Neural progenitor cell (in vitro differentiated cells): Measurements from ENCODE around the gene SMAD6. TPM values are rescaled to one million over a fixed set of nuclear protein-coding genes. Genes with fewer than 3 reads are reported as not detected.

Source experiments
- DNase-seq: peaks from one replicate; pipeline ENCODE4 v3.0.0-alpha.2; 2016; ENCODE audit warnings: low spot score
- H2AFZ ChIP-seq: fragments of 200-600 bp; sonication (generic); replicated peaks from 2 replicates; pipeline ENCODE4 v1.6.1; 2016; ENCODE audit warnings: antibody characterized with exemption
- H3F3A ChIP-seq: fragments of 200-600 bp; sonication (generic); 2 replicates; pipeline ENCODE4 v1.6.1; 2016; ENCODE audit warnings: antibody characterized with exemption, low read depth
- H3K27ac ChIP-seq: fragments of 200-600 bp; sonication (generic); 2 replicates; pipeline ENCODE4 v1.5.1; 2016; ENCODE audit warnings: mild to moderate bottlenecking
- H3K27me3 ChIP-seq: fragments of 200-600 bp; sonication (generic); 2 replicates; pipeline ENCODE4 v1.6.1; 2016; ENCODE audit warnings: mild to moderate bottlenecking, moderate library complexity
- H3K36me3 ChIP-seq: fragments of 200-600 bp; sonication (generic); 2 replicates; pipeline ENCODE4 v1.5.1; 2016
- H3K4me1 ChIP-seq: fragments of 200-600 bp; sonication (generic); 2 replicates; pipeline ENCODE4 v1.6.1; 2016; ENCODE audit warnings: mixed run types
- H3K4me2 ChIP-seq: fragments of 200-600 bp; sonication (generic); 2 replicates; pipeline ENCODE4 v1.6.1; 2016
- H3K4me3 ChIP-seq: fragments of 200-600 bp; sonication (generic); 2 replicates; pipeline ENCODE4 v1.5.1; 2016
- H3K79me2 ChIP-seq: fragments of 200-600 bp; sonication (generic); 2 replicates; pipeline ENCODE4 v1.6.1; 2016; ENCODE audit warnings: low read depth
- H3K9ac ChIP-seq: fragments of 200-600 bp; sonication (generic); 2 replicates; pipeline ENCODE4 v1.6.1; 2016
- H3K9me3 ChIP-seq: fragments of 200-600 bp; sonication (generic); 2 replicates; pipeline ENCODE4 v1.5.1; 2016; ENCODE audit warnings: low read depth
- H4K20me1 ChIP-seq: fragments of 200-600 bp; sonication (generic); 2 replicates; pipeline ENCODE4 v1.6.1; 2016; ENCODE audit warnings: low read depth
- H3K27ac Mint-ChIP-seq: 3 replicates; pipeline ENCODE4 v1.8.0; 2021; ENCODE audit warnings: mixed read lengths
- H3K27me3 Mint-ChIP-seq: 2 replicates; pipeline ENCODE4 v1.8.0; 2022; ENCODE audit warnings: low read depth, mild to moderate bottlenecking, inconsistent platforms, moderate library complexity, mixed read lengths; ENCODE audit not compliant: insufficient read depth
- H3K36me3 Mint-ChIP-seq: 3 replicates; pipeline ENCODE4 v1.8.0; 2021; ENCODE audit warnings: mixed read lengths
- H3K4me1 Mint-ChIP-seq: 3 replicates; pipeline ENCODE4 v1.8.0; 2021; ENCODE audit warnings: mixed read lengths
- H3K4me3 Mint-ChIP-seq: 3 replicates; pipeline ENCODE4 v1.8.0; 2021; ENCODE audit warnings: mild to moderate bottlenecking, moderate library complexity, mixed read lengths
- H3K9me3 Mint-ChIP-seq: 3 replicates; pipeline ENCODE4 v1.8.0; 2020; ENCODE audit warnings: mixed read lengths
- CTCF ChIP-seq: fragments of 200-600 bp; sonication (generic); IDR thresholded peaks from 2 replicates; pipeline ENCODE4 v1.5.1; 2017; ENCODE audit warnings: antibody characterized with exemption, mild to moderate bottlenecking
- EZH2 ChIP-seq: fragments of 200-600 bp; sonication (generic); IDR thresholded peaks from 2 replicates; pipeline ENCODE4 v1.6.1; 2017; ENCODE audit warnings: antibody characterized with exemption, mild to moderate bottlenecking, moderate library complexity
- EZH2phosphoT487 ChIP-seq: fragments of 200-600 bp; sonication (generic); IDR thresholded peaks from 2 replicates; pipeline ENCODE4 v1.6.1; 2017; ENCODE audit warnings: antibody characterized with exemption
- total RNA-seq: library from RNA; depleted of rRNA; stranded (reverse); fragments of >200 nt; gene quantifications from 2 replicates; pipeline ENCODE4 v1.2.3, GENCODE V29; 2015; ENCODE audit warnings: low replicate concordance

Gene SMAD6
- total RNA-seq, 1 donor from 2014 or later, result 3.4 TPM

GRCh38 chr15:66662522-66662921 is 39.5 kb upstream of the SMAD6 start:
- Histone ChIP-seq H4K20me1 (no peaks in the 10 kb centered on the region), H3K4me1 (peaks cover 23% of the 10 kb centered on the region), H2AFZ (peak overlapping the region; percentile 80), H3K9ac (no peak overlapping the region), H3K4me3 (no peak overlapping the region), H3F3A (peaks cover 13% of the 10 kb centered on the region), H3K9me3 (no peaks in the 10 kb centered on the region), H3K27ac (peak overlapping the region; percentile 87), H3K36me3 (no peaks in the 10 kb centered on the region), H3K27me3 (no peaks in the 10 kb centered on the region), H3K4me2 (peak overlapping the region; percentile 39), H3K79me2 (no peaks in the 10 kb centered on the region)
- TF ChIP-seq EZH2 (no peak), CTCF (no peak), EZH2phosphoT487 (no peak)
- Mint-ChIP-seq H3K9me3 (no peaks in the 10 kb centered on the region), H3K36me3 (no peaks in the 10 kb centered on the region), H3K4me3 (no peak overlapping the region), H3K27me3 (peaks cover 8% of the 10 kb centered on the region), H3K27ac (peak overlapping the region; percentile 42), H3K4me1 (peaks cover 34% of the 10 kb centered on the region)
- peak; percentile 43 for DNase-seq

- Histone ChIP-seq H3K4me1 (peaks cover 17% of the 10 kb centered on the region), H3K36me3 (no peaks in the 10 kb centered on the region), H3K27ac (no peak overlapping the region), H3K4me2 (no peak overlapping the region), H3K4me3 (no peak overlapping the region), H3K79me2 (no peaks in the 10 kb centered on the region), H3F3A (peaks cover 13% of the 10 kb centered on the region), H4K20me1 (no peaks in the 10 kb centered on the region), H3K9me3 (no peaks in the 10 kb centered on the region), H3K9ac (no peak overlapping the region), H2AFZ (peak overlapping the region; percentile 80), H3K27me3 (no peaks in the 10 kb centered on the region)
- Mint-ChIP-seq H3K27me3 (peaks cover 5% of the 10 kb centered on the region), H3K9me3 (no peaks in the 10 kb centered on the region), H3K36me3 (no peaks in the 10 kb centered on the region), H3K27ac (no peak overlapping the region), H3K4me3 (no peak overlapping the region), H3K4me1 (peaks cover 26% of the 10 kb centered on the region)
- TF ChIP-seq EZH2phosphoT487, result no peak
- TF ChIP-seq CTCF, result no peak
- no peak for TF ChIP-seq EZH2
- DNase-seq, result no peak
These were observed 38.4 kb upstream of the SMAD6 start for GRCh38 chr15:66663664-66664063.

GRCh38 chr15:66670175-66670574 is 31.9 kb upstream of the SMAD6 start:
- TF ChIP-seq EZH2 (no peak), CTCF (no peak), EZH2phosphoT487 (no peak)
- H3K9me3 ChIP-seq, result no peaks in the 10 kb centered on the region
- H3K36me3 ChIP-seq, result no peaks in the 10 kb centered on the region
- no peak overlapping the region for H3K4me2 ChIP-seq
- H2AFZ ChIP-seq, result no peak overlapping the region
- H3K27ac ChIP-seq, result no peak overlapping the region
- peaks cover 12% of the 10 kb centered on the region for H3K4me1 ChIP-seq
- Mint-ChIP-seq H3K27ac (peak overlapping the region; percentile 0), H3K27me3 (peaks cover 2% of the 10 kb centered on the region), H3K9me3 (no peaks in the 10 kb centered on the region), H3K36me3 (no peaks in the 10 kb centered on the region), H3K4me3 (peak overlapping the region; percentile 0), H3K4me1 (peaks cover 25% of the 10 kb centered on the region)
- no peak for DNase-seq
- H3K79me2 ChIP-seq, result no peaks in the 10 kb centered on the region
- H3K9ac ChIP-seq, result no peak overlapping the region
- no peaks in the 10 kb centered on the region for H4K20me1 ChIP-seq
- H3F3A ChIP-seq, result peaks cover 22% of the 10 kb centered on the region
- H3K27me3 ChIP-seq, result no peaks in the 10 kb centered on the region
- no peak overlapping the region for H3K4me3 ChIP-seq
